ENCODE measurements around the gene TSSK3. TPM values are rescaled to one million over a fixed set of nuclear protein-coding genes. Genes with fewer than 3 reads are reported as not detected.

The TSSK3 gene
- total RNA-seq, 1 experiment from 2014 or later = 1.6 TPM

DNA sequence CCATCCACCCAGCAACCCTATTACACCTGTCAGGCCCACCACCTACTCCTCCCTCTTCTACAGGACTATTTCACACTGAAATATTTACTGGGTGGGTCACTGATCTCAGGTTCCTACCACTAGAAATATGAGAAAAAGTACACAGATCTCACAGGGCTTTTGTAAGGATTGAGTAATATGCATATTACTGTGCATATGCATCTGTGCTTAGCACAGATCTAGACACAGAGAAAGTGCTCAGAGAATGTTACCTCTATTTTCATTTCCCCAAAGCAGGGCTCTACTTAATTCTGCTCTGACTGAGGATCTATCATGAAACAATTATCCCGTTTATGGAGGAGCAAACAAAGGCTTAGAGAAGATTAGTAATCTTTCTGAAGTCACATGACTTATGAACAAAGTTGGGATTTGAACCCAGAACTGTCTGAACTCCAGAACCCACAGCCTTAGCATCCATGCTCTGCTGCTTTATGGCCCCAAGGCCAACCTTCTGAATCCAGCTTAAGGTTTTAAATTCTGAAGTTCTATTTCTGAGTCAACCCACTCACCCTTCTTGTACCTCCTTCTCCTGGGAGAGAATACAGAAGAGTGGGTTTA lies 11.8 kb downstream of the TSSK3 start:
- H4K20me1 ChIP-seq (ENCODE audit: control insufficient read depth, insufficient read depth, insufficient read length) = no peaks in the 10 kb centered on the region

More for the DNA sequence above, 11.8 kb downstream of the TSSK3 start:
- H3K27ac Mint-ChIP-seq = no peak overlapping the region
- WGBS (ENCODE audit: extremely low coverage, insufficient read length, low lambda C conversion rate) = no CpG with 5 or more reads among the region's 1 CpG
- DNase-seq = no peak
- no peaks in the 10 kb centered on the region for H3K4me1 Mint-ChIP-seq
- H2BK15ac ChIP-seq (ENCODE audit: low read depth, low read length) = no peak overlapping the region
- no peaks in the 10 kb centered on the region for H3K9me3 Mint-ChIP-seq
- TF ChIP-seq, protein P1, sequence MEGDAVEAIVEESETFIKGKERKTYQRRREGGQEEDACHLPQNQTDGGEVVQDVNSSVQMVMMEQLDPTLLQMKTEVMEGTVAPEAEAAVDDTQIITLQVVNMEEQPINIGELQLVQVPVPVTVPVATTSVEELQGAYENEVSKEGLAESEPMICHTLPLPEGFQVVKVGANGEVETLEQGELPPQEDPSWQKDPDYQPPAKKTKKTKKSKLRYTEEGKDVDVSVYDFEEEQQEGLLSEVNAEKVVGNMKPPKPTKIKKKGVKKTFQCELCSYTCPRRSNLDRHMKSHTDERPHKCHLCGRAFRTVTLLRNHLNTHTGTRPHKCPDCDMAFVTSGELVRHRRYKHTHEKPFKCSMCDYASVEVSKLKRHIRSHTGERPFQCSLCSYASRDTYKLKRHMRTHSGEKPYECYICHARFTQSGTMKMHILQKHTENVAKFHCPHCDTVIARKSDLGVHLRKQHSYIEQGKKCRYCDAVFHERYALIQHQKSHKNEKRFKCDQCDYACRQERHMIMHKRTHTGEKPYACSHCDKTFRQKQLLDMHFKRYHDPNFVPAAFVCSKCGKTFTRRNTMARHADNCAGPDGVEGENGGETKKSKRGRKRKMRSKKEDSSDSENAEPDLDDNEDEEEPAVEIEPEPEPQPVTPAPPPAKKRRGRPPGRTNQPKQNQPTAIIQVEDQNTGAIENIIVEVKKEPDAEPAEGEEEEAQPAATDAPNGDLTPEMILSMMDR (conservative IDR thresholded peaks at IDR 0.05) = no peak
- H2AK5ac ChIP-seq (ENCODE audit: insufficient read length, low read length) = no peak overlapping the region
- H3K4me2 ChIP-seq (ENCODE audit: insufficient read depth, insufficient read length, low read length) = no peak overlapping the region
- no peaks in the 10 kb centered on the region for H3K27me3 ChIP-seq (ENCODE audit: insufficient read depth, low read length)
- H2BK20ac ChIP-seq (ENCODE audit: low read depth, low read length, poor library complexity, severe bottlenecking) = no peak overlapping the region
- H4K5ac ChIP-seq (ENCODE audit: insufficient read length, low read depth, low read length) = no peak overlapping the region
- H3K18ac ChIP-seq (ENCODE audit: insufficient read length, low read depth, low read length) = no peak overlapping the region
- H2BK12ac ChIP-seq (ENCODE audit: insufficient read length, low read depth, low read length) = no peak overlapping the region
- H3K14ac ChIP-seq (ENCODE audit: insufficient read depth, low read length) = no peak overlapping the region
- peaks cover 22 to 76% (median 72%) of the 10 kb centered on the region in 3 experiments; a peak in 6 of 7 replicates for H3K36me3 Mint-ChIP-seq (ENCODE audit: insufficient read depth in 1 of 3, low read depth in 3 of 3)
- no peak overlapping the region for H2BK5ac ChIP-seq (ENCODE audit: insufficient read length, low read length)
- no peak overlapping the region for H3K27ac ChIP-seq (ENCODE audit: insufficient read length, low read depth, low read length)
- H2AFZ ChIP-seq (ENCODE audit: low read length) = no peak overlapping the region
- no peak overlapping the region for H3K4ac ChIP-seq (ENCODE audit: low read depth, low read length)
- no peaks in the 10 kb centered on the region for H3K4me1 ChIP-seq (ENCODE audit: insufficient read depth, low read length)
- H3K79me2 ChIP-seq (ENCODE audit: insufficient read depth, low read length) = no peaks in the 10 kb centered on the region
- H3K23me2 ChIP-seq (ENCODE audit: insufficient read length, low read depth, low read length, poor library complexity, severe bottlenecking) = no peaks in the 10 kb centered on the region
- no peak overlapping the region for H4K8ac ChIP-seq (replicated peaks; ENCODE audit: insufficient read length, low read depth, low read length)
- no peak overlapping the region for H2BK120ac ChIP-seq (ENCODE audit: low read depth, low read length, poor library complexity, severe bottlenecking)
- no peak overlapping the region for H3K56ac ChIP-seq (ENCODE audit: insufficient read length, low read depth, low read length)
- H3K9ac ChIP-seq (ENCODE audit: extremely low read depth, insufficient read length, low read length) = no peak overlapping the region
- no peaks in the 10 kb centered on the region for H3K27me3 Mint-ChIP-seq (ENCODE audit: low read depth)
- H3K4me3 Mint-ChIP-seq = no peak overlapping the region
- no peak overlapping the region for H4K91ac ChIP-seq (ENCODE audit: insufficient read length, low read depth, low read length)
- no peak overlapping the region for H3K23ac ChIP-seq (ENCODE audit: insufficient read length, low read depth, low read length)
- H3K9me3 ChIP-seq (ENCODE audit: control insufficient read depth, low read depth, low read length) = no peaks in the 10 kb centered on the region
- H3K79me1 ChIP-seq (ENCODE audit: insufficient read depth, low read depth, low read length, poor library complexity, severe bottlenecking) = no peaks in the 10 kb centered on the region
- H3T11ph ChIP-seq (ENCODE audit: low read length) = no peak overlapping the region

All from H9 (cell line).